HEK293T (cell line): ENCODE measurements around the gene GMPPA.
A peak's percentile ranks its signal among the peaks of the same experiment; 100 is the strongest.

Experiments used
- CTCF ChIA-PET: fragments of 350-600 bp; formaldehyde crosslinking; extraction: SDS; loops from one replicate; lab custom pipeline; 2021; ENCODE audit warnings: antibody characterized with exemption, inconsistent platforms; lab: Yijun Ruan, JAX
- POLR2A ChIA-PET: fragments of 350-600 bp; formaldehyde crosslinking; extraction: SDS; loops from one replicate; lab custom pipeline; 2020; ENCODE audit warnings: antibody characterized with exemption, inconsistent platforms; lab: Yijun Ruan, JAX
- DNase-seq: peaks from one replicate; pipeline ENCODE4 v3.0.0; 2012; ENCODE audit warnings: mixed read lengths; ENCODE audit errors: extremely low spot score
- ARNT ChIP-seq: fragments of 450-650 bp; IDR thresholded peaks from 2 replicates; pipeline ENCODE4 v1.6.1; 2017; ENCODE audit warnings: mild to moderate bottlenecking
- BHLHE40 ChIP-seq: fragments of 450-650 bp; IDR thresholded peaks from 2 replicates; pipeline ENCODE4 v1.6.1; 2016; ENCODE audit warnings: mild to moderate bottlenecking, moderate library complexity, borderline replicate concordance
- CTBP1 ChIP-seq: fragments of 450-650 bp; IDR thresholded peaks from 2 replicates; pipeline ENCODE4 v1.6.1; 2016; ENCODE audit warnings: borderline replicate concordance
- ELF4 ChIP-seq: fragments of 450-650 bp; IDR thresholded peaks from 2 replicates; pipeline ENCODE4 v1.6.1; 2017; ENCODE audit warnings: antibody characterized with exemption
- FOXA1 ChIP-seq: fragments of 450-650 bp; IDR thresholded peaks from 2 replicates; pipeline ENCODE4 v1.6.1; 2016; ENCODE audit warnings: mild to moderate bottlenecking
- FOXK2 ChIP-seq: fragments of 450-650 bp; IDR thresholded peaks from 2 replicates; pipeline ENCODE4 v1.6.1; 2016; ENCODE audit warnings: mild to moderate bottlenecking
- FOXM1 ChIP-seq: fragments of 450-650 bp; IDR thresholded peaks from 2 replicates; pipeline ENCODE4 v1.6.1; 2017; ENCODE audit warnings: mild to moderate bottlenecking, borderline replicate concordance
- HDGF ChIP-seq: fragments of 450-650 bp; IDR thresholded peaks from 2 replicates; pipeline ENCODE4 v1.6.1; 2017; ENCODE audit warnings: antibody characterized with exemption, borderline replicate concordance
- L3MBTL2 ChIP-seq: fragments of 450-650 bp; conservative IDR thresholded peaks from 2 replicates; pipeline ENCODE4 v1.6.1; 2016; ENCODE audit warnings: mild to moderate bottlenecking
- LEF1 ChIP-seq: fragments of 450-650 bp; IDR thresholded peaks from 2 replicates; pipeline ENCODE4 v1.6.1; 2017; ENCODE audit warnings: mild to moderate bottlenecking, borderline replicate concordance
- NFRKB ChIP-seq: fragments of 450-650 bp; IDR thresholded peaks from 2 replicates; pipeline ENCODE4 v1.6.1; 2016; ENCODE audit warnings: mild to moderate bottlenecking, moderate library complexity
- PKNOX1 ChIP-seq: fragments of 450-650 bp; IDR thresholded peaks from 2 replicates; pipeline ENCODE4 v1.6.1; 2016
- SP1 ChIP-seq: fragments of 450-650 bp; IDR thresholded peaks from 2 replicates; pipeline ENCODE4 v1.6.1; 2017
- SUZ12 ChIP-seq: fragments of 450-650 bp; IDR thresholded peaks from 2 replicates; pipeline ENCODE4 v1.6.1; 2016; ENCODE audit warnings: mild to moderate bottlenecking
- TARDBP ChIP-seq: fragments of 450-650 bp; IDR thresholded peaks from 2 replicates; pipeline ENCODE4 v1.6.1; 2016
- ZNF384 ChIP-seq: fragments of 450-650 bp; IDR thresholded peaks from 2 replicates; pipeline ENCODE4 v1.6.1; 2016

The GMPPA gene

GRCh38 chr2:219498280-219499057 lies at the start of gene GMPPA:
GMPPA (plus strand) TSS chr2:219498891; CDS start chr2:219499976, 1,085 bp downstream.
- CTCF ChIA-PET, result interaction anchor here (0.7 to 4.5 kb wide), 7 partner anchors 11 to 37 kb away, joined by 3 to 31 read pairs (median 4); no protein-coding TSS in a partner anchor
- DNase-seq, result peak; percentile 94
- TF ChIP-seq CTBP1 (no peak), NFRKB (no peak), ELF4 (peak; percentile 75), FOXM1 (no peak), ZNF384 (no peak), TARDBP (no peak), L3MBTL2 (peak; percentile 56)
- POLR2A ChIA-PET, result interaction anchor here (0.7 to 2.7 kb wide), 11 partner anchors 10 to 96 kb away, joined by 3 to 41 read pairs (median 4); no protein-coding TSS in a partner anchor

- CTCF ChIA-PET, result interaction anchor here (0.7 kb wide), 1 partner anchor 10 kb away, joined by 4 read pairs; no protein-coding TSS in a partner anchor
- no peak for TF ChIP-seq HDGF
- no peak for TF ChIP-seq SP1
- no peak for TF ChIP-seq L3MBTL2
- no peak for TF ChIP-seq BHLHE40
- TF ChIP-seq ZNF384, result no peak
- TF ChIP-seq NFRKB, result no peak
Measured at GRCh38 chr2:219449609-219450008, 49.1 kb upstream of the GMPPA start.

GRCh38 chr2:219451661-219452360 lies 46.9 kb upstream of the GMPPA start:
- TF ChIP-seq L3MBTL2 (no peak), HDGF (no peak), FOXA1 (no peak), BHLHE40 (no peak), SUZ12 (no peak), TARDBP (no peak), PKNOX1 (no peak), CTBP1 (no peak), SP1 (no peak), LEF1 (no peak), ZNF384 (no peak), ELF4 (no peak), FOXM1 (no peak), FOXK2 (no peak), NFRKB (no peak), ARNT (no peak)
- ChIA-PET POLR2A (interaction anchor here (1.9 kb wide), 1 partner anchor 47 kb away, joined by 4 read pairs; the partner anchor contains the start of gene GMPPA), CTCF (no interaction called here)
- DNase-seq, result no peak

More at GRCh38 chr2:219449609-219450008, 49.1 kb upstream of the GMPPA start:
- DNase-seq, result no peak
- POLR2A ChIA-PET, result interaction anchor here (0.6 kb wide), 1 partner anchor 482 kb away, joined by 3 read pairs; no protein-coding TSS in a partner anchor

GRCh38 chr2:219452361-219453317 lies 46.1 kb upstream of the GMPPA start:
- ChIA-PET POLR2A (interaction anchor here (1.9 kb wide), 1 partner anchor 46 kb away, joined by 4 read pairs; the partner anchor contains the start of gene GMPPA), CTCF (interaction anchor here (0.7 to 1.2 kb wide), 5 partner anchors 10 to 77 kb away, joined by 3 to 5 read pairs (median 3); a partner anchor contains a TSS)
- DNase-seq, result no peak
- no peak for TF ChIP-seq SP1
- TF ChIP-seq SUZ12, result no peak
- TF ChIP-seq FOXK2, result no peak
- no peak for TF ChIP-seq PKNOX1
- TF ChIP-seq ZNF384, result no peak
- TF ChIP-seq HDGF, result no peak
- TF ChIP-seq FOXM1, result no peak
- no peak for TF ChIP-seq L3MBTL2

- ChIA-PET CTCF (interaction anchor here (0.7 to 1.2 kb wide), 5 partner anchors 9 to 76 kb away, joined by 3 to 5 read pairs (median 3); a partner anchor contains a TSS), POLR2A (interaction anchor here (1.9 kb wide), 1 partner anchor 45 kb away, joined by 4 read pairs; the partner anchor contains the start of gene GMPPA)
- no peak for TF ChIP-seq FOXM1
- TF ChIP-seq ARNT, result no peak
- no peak for TF ChIP-seq SP1
- no peak for TF ChIP-seq SUZ12
- no peak for TF ChIP-seq ZNF384
- TF ChIP-seq LEF1, result no peak
- no peak for TF ChIP-seq CTBP1
- no peak for TF ChIP-seq PKNOX1
- TF ChIP-seq BHLHE40, result no peak
- TF ChIP-seq NFRKB, result no peak
- TF ChIP-seq TARDBP, result no peak
- no peak for TF ChIP-seq HDGF
- no peak for TF ChIP-seq L3MBTL2
- TF ChIP-seq ELF4, result no peak
- TF ChIP-seq FOXK2, result no peak
- no peak for TF ChIP-seq FOXA1
- DNase-seq, result no peak
Measured at GRCh38 chr2:219453671-219454590, 44.8 kb upstream of the GMPPA start.
